GM12874 (cell line): ENCODE results near the gene PPP6R1.

Experiments used
- CTCF ChIP-seq: IDR thresholded peaks from 2 replicates; pipeline ENCODE4 v1.5.1; 2011; ENCODE audit warnings: low read depth, mild to moderate bottlenecking, control low read depth, low read length, moderate library complexity; ENCODE audit not compliant: insufficient read depth

The PPP6R1 gene

GRCh38 chr19:55197528-55197927 lies 61.3 kb downstream of the PPP6R1 start:
- no peak for TF ChIP-seq CTCF

- TF ChIP-seq CTCF: no peak
These were observed 62.0 kb downstream of the PPP6R1 start for GRCh38 chr19:55196803-55197202.

GRCh38 chr19:55193481-55193880 lies 65.3 kb downstream of the PPP6R1 start:
- TF ChIP-seq CTCF: no peak

DNA sequence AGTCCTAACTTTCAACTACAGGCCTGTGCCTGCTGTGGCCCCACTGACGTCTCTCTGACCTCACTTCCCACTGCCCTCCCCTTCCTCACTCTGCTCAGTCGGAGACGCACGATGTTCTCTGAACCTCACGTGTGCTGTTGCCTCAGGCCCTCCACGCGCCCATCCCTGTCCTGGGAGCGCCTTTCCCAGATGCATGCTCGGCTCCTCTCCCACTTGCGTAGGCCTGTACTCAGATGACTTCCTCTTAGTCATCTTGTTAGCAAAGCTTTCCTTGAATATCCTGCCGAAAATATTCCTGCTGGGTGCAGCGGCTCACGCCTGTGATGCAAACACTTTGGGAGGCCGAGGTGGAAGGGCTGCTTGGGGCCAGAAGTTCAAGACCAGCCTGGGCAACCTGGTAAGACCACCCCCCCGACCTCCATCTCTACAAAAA lies 69.4 kb downstream of the PPP6R1 start:
- TF ChIP-seq CTCF: no peak

GRCh38 chr19:55188625-55189024 lies 70.2 kb downstream of the PPP6R1 start:
- no peak for TF ChIP-seq CTCF

DNA sequence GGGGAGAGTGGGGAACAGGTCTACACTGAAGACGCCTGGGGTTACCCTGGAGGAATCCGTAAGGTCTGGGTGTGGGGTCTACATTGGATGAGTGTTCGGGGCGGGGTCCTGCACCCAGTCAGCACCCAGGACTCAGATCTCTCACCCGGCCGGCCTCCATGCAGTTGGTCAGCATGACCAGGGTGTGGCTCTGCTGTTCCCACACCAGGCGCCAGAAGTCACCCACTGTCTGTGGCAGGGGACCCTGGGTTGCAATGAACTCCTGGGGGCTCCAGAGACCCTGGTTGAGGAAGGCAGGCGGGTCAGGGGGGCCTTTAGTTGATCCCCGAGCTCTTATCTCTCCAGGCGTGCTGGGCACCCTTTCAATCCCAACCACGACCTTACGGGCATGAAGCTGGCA lies 72.7 kb downstream of the PPP6R1 start:
- TF ChIP-seq CTCF: no peak

GRCh38 chr19:55181740-55182139 lies 77.1 kb downstream of the PPP6R1 start:
- no peak for TF ChIP-seq CTCF
